WTC11 (cell line): ENCODE results near the gene MGMT. TPM values are rescaled to one million over a fixed set of nuclear protein-coding genes. Genes with fewer than 3 reads are reported as not detected.
A peak's percentile ranks its signal among the peaks of the same experiment; 100 is the strongest.

ENCODE experiments used
- ATAC-seq: fragments of 200-7000 bp; cut with Tn5 transposase; 2 replicates; pipeline ENCODE4 v1.10.0; 2021; ENCODE audit warnings: mild to moderate bottlenecking, moderate library complexity
- CTCF ChIA-PET: fragments of 300-600 bp; sonication (Branson Sonifier 250); formaldehyde crosslinking; loops from one replicate; lab custom pipeline; 2021; ENCODE audit warnings: antibody characterized with exemption; lab: Charles Lee
- POLR2A ChIA-PET: fragments of 350-600 bp; sonication (Branson Sonifier 250); formaldehyde crosslinking; loops from one replicate; lab custom pipeline; 2021; ENCODE audit warnings: antibody characterized with exemption; lab: Charles Lee
- DNase-seq: peaks from one replicate; pipeline ENCODE4 v3.0.0; 2021; ENCODE audit warnings: low spot score
- H3K27ac Mint-ChIP-seq: 2 replicates; pipeline ENCODE4 v1.8.0; 2021; ENCODE audit warnings: mixed read lengths
- H3K27me3 Mint-ChIP-seq: 2 replicates; pipeline ENCODE4 v1.8.0; 2021; ENCODE audit warnings: low read depth, mild to moderate bottlenecking, moderate library complexity, mixed read lengths
- H3K36me3 Mint-ChIP-seq: 2 replicates; pipeline ENCODE4 v1.8.0; 2021; ENCODE audit warnings: mixed read lengths
- H3K4me1 Mint-ChIP-seq: 2 replicates; pipeline ENCODE4 v1.8.0; 2022; ENCODE audit warnings: mixed read lengths
- H3K4me3 Mint-ChIP-seq: 2 replicates; pipeline ENCODE4 v1.8.0; 2021; ENCODE audit warnings: mild to moderate bottlenecking, moderate library complexity, mixed read lengths
- H3K9me3 Mint-ChIP-seq: 2 replicates; pipeline ENCODE4 v1.8.0; 2021; ENCODE audit warnings: mixed read lengths
- ATF2 ChIP-seq: sonication (generic); formaldehyde crosslinking; IDR thresholded peaks from 2 replicates; pipeline ENCODE4 v1.8.1; 2022; ENCODE audit warnings: low read depth, missing genetic modification reagents, borderline replicate concordance
- ATF3 ChIP-seq: sonication (generic); formaldehyde crosslinking; conservative IDR thresholded peaks from 2 replicates; pipeline ENCODE4 v1.8.1; 2022; ENCODE audit warnings: mild to moderate bottlenecking, missing genetic modification reagents
- E2F5 ChIP-seq: sonication (generic); formaldehyde crosslinking; IDR thresholded peaks from 2 replicates; pipeline ENCODE4 v1.8.1; 2022; ENCODE audit warnings: mild to moderate bottlenecking, moderate library complexity, missing genetic modification reagents
- ERG ChIP-seq: fragments of 250-450 bp; sonication (Bioruptor Pico); IDR thresholded peaks from 2 replicates; pipeline ENCODE4 v1.8.0; 2021; ENCODE audit warnings: mild to moderate bottlenecking
- FOXJ3 ChIP-seq: sonication (generic); formaldehyde crosslinking; IDR thresholded peaks from 2 replicates; pipeline ENCODE4 v1.9.0; 2021; ENCODE audit warnings: missing genetic modification reagents, mild to moderate bottlenecking, borderline replicate concordance
- SOX15 ChIP-seq: fragments of 250-450 bp; sonication (Bioruptor Pico); IDR thresholded peaks from 2 replicates; pipeline ENCODE4 v1.9.0; 2021; ENCODE audit warnings: mild to moderate bottlenecking
- ZBTB21 ChIP-seq: sonication (generic); formaldehyde crosslinking; IDR thresholded peaks from 2 replicates; pipeline ENCODE4 v1.8.1; 2023; ENCODE audit warnings: mild to moderate bottlenecking, missing genetic modification reagents, borderline replicate concordance
- ZNF121 ChIP-seq: sonication (generic); formaldehyde crosslinking; IDR thresholded peaks from 2 replicates; pipeline ENCODE4 v1.8.0; 2023; ENCODE audit warnings: missing genetic modification reagents
- ZNF138 ChIP-seq: sonication (generic); formaldehyde crosslinking; conservative IDR thresholded peaks from 2 replicates; pipeline ENCODE4 v1.8.1; 2022; ENCODE audit warnings: mild to moderate bottlenecking, moderate library complexity, missing genetic modification reagents
- ZNF219 ChIP-seq: sonication (generic); formaldehyde crosslinking; IDR thresholded peaks from 2 replicates; pipeline ENCODE4 v1.8.0; 2023; ENCODE audit warnings: missing genetic modification reagents, mild to moderate bottlenecking, borderline replicate concordance
- ZNF263 ChIP-seq: sonication (generic); formaldehyde crosslinking; IDR thresholded peaks from 2 replicates; pipeline ENCODE4 v1.8.1; 2022; ENCODE audit warnings: low read depth, mild to moderate bottlenecking, moderate library complexity, missing genetic modification reagents
- total RNA-seq: library from RNA; stranded (reverse); gene quantifications from 3 replicates; pipeline ENCODE4 v1.2.3, GENCODE V29; 2021
- TF ChIP-seq, protein P1 (sequence below): fragments of 250-450 bp; sonication (Bioruptor Pico); IDR thresholded peaks from 2 replicates; pipeline ENCODE4 v1.9.0; 2021; ENCODE audit warnings: moderate library complexity, mild to moderate bottlenecking, inconsistent platforms, borderline replicate concordance
- TF ChIP-seq, protein P2 (sequence below): fragments of 250-450 bp; sonication (Bioruptor Pico); IDR thresholded peaks from 2 replicates; pipeline ENCODE4 v1.9.0; 2021; ENCODE audit warnings: mild to moderate bottlenecking

The MGMT gene
- total RNA-seq, 1 experiment from 2014 or later, result 11.8 TPM

DNA sequence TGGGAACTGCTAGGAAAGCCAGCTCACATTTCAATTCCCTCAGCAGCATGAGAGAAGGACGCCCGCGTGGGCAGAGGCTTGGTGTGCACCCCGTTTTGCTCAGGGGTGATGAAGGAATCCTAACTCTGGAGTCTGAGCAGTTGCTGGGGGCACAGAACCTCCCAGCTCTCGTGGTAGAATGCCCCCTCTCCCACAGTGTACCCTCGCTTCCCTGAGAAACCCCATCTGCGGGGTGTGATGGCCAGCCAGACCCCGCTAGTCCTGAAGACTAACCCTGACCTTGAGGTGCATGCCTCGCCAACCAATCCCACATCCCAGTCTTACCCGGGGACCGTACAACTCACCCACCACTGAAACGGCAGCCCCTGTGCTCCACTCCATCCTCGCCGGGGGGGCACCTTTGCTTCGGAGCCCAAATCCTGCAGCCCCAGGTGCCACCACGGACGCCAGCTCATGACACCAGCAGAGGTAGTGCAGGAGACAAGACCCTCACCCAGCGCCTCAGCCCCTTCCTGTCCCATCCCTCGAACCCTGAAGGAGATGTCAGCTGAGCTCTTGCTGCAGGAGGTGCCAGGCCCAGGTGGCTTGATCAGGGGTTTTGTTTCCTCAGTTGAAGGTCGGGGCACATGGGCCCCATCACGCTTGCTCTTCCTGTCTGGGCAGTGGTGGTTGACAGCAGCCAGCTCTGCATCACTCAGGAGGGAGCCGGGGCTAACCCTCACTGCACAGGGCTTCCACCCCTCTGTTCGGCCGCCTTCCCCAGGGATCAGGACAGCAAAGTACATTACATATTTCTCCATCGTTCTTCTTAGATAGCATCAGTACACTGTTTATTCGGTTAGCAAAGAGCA is 236.5 kb downstream of the MGMT start:
- ATAC-seq (no peak), DNase-seq (no peak)
- no peaks in the 10 kb centered on the region for H3K36me3 Mint-ChIP-seq
- ChIA-PET POLR2A (no interaction called here), CTCF (interaction anchor here (1.5 kb wide), 1 partner anchor 7 kb away, joined by 4 read pairs; no protein-coding TSS in a partner anchor)
- no peak overlapping the region for H3K4me3 Mint-ChIP-seq
- no peaks in the 10 kb centered on the region for H3K27me3 Mint-ChIP-seq
- H3K9me3 Mint-ChIP-seq, result no peaks in the 10 kb centered on the region
- TF ChIP-seq FOXJ3 (CRISPR knock-in tag) (no peak), ZNF138 (CRISPR knock-in tag) (no peak), ZNF263 (CRISPR knock-in tag) (no peak), ZBTB21 (no peak)
- TF ChIP-seq, protein P1, sequence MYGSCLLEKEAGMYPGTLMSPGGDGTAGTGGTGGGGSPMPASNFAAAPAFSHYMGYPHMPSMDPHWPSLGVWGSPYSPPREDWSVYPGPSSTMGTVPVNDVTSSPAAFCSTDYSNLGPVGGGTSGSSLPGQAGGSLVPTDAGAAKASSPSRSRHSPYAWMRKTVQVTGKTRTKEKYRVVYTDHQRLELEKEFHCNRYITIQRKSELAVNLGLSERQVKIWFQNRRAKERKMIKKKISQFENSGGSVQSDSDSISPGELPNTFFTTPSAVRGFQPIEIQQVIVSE (CRISPR knock-in tag), result no peak
- peaks cover 19% of the 10 kb centered on the region for H3K4me1 Mint-ChIP-seq
- no peak overlapping the region for H3K27ac Mint-ChIP-seq

- TF ChIP-seq ATF2, result no peak
- TF ChIP-seq ERG (CRISPR knock-in tag), result no peak
- no peak for TF ChIP-seq ATF3 (CRISPR knock-in tag)
- TF ChIP-seq, protein P2, sequence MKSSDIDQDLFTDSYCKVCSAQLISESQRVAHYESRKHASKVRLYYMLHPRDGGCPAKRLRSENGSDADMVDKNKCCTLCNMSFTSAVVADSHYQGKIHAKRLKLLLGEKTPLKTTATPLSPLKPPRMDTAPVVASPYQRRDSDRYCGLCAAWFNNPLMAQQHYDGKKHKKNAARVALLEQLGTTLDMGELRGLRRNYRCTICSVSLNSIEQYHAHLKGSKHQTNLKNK (CRISPR knock-in tag), result no peak
- TF ChIP-seq ZNF121 (CRISPR knock-in tag), result no peak
- TF ChIP-seq, all 79 proteins: peak for 0
- ATAC-seq, result 0 out of 2 replicates have a peak, but pooled peaks have one; percentile 20
- ChIA-PET CTCF (interaction anchor here (2.1 kb wide), 1 partner anchor 46 kb away, joined by 5 read pairs; no protein-coding TSS in a partner anchor), POLR2A (no interaction called here)
- no peaks in the 10 kb centered on the region for H3K9me3 Mint-ChIP-seq
- H3K4me3 Mint-ChIP-seq, result no peak overlapping the region
- peaks cover 22% of the 10 kb centered on the region for H3K4me1 Mint-ChIP-seq
- no peak overlapping the region for H3K27ac Mint-ChIP-seq
- no peaks in the 10 kb centered on the region for H3K27me3 Mint-ChIP-seq
- H3K36me3 Mint-ChIP-seq, result no peaks in the 10 kb centered on the region
- DNase-seq, result no peak
These were observed 237.2 kb downstream of the MGMT start for GRCh38 chr10:129704225-129704624.

- H3K4me1 Mint-ChIP-seq, result peaks cover 26% of the 10 kb centered on the region
- ChIA-PET POLR2A (no interaction called here), CTCF (interaction anchor here (0.6 to 2.1 kb wide), 2 partner anchors 46 to 370 kb away, joined by 3 to 5 read pairs; no protein-coding TSS in a partner anchor)
- H3K27me3 Mint-ChIP-seq, result no peaks in the 10 kb centered on the region
- ATAC-seq (no peak), DNase-seq (no peak)
- H3K9me3 Mint-ChIP-seq, result no peaks in the 10 kb centered on the region
- no peak overlapping the region for H3K27ac Mint-ChIP-seq
- H3K4me3 Mint-ChIP-seq, result no peak overlapping the region
- TF ChIP-seq ZNF219 (no peak), SOX15 (CRISPR knock-in tag) (no peak), E2F5 (CRISPR knock-in tag) (no peak)
- TF ChIP-seq, all 79 proteins: peak for 0
- no peaks in the 10 kb centered on the region for H3K36me3 Mint-ChIP-seq
These were observed 237.9 kb downstream of the MGMT start for GRCh38 chr10:129704786-129705525.
